Mammary epithelial cell (primary cell): ENCODE results near the gene GNA12.

Experiments
- EZH2 ChIP-seq: IDR thresholded peaks from 2 replicates; pipeline ENCODE4 v1.6.1; 2012; ENCODE audit warnings: low read length, inconsistent platforms, borderline replicate concordance
- TF ChIP-seq, protein P1 (sequence below), 2 donors: IDR thresholded peaks in 1 of 2; conservative IDR thresholded peaks in 1 of 2; 2 replicates each; pipeline ENCODE4 v1.5.1; 2011 to 2012; ENCODE audit warnings: inconsistent platforms in 2 of 2, low read length in 2 of 2, mild to moderate bottlenecking in 2 of 2, control low read depth in 1 of 2, low read depth in 1 of 2; ENCODE audit not compliant: insufficient read depth in 1 of 2; ENCODE audit errors: extremely low read depth in 1 of 2

DNA sequence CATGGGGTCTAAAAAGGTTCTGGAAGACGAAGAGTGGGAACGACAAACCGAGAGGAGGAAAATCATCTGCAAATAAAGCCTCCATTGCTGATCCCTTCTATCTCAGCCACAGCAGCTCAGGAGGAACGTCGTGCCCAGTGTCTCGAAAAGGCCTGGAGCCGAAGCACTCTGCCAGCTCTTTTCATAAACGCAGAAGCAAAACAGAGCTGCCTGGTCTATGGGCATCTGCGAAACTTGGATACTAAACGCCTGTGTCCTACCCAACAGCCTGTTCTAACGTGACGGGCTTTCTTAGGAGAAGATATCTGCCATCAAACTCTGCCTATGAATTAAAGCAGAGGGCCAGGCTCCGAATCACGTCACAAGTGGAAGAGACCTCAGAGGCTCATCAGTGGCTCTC, 68.7 kb downstream of the GNA12 start:
- TF ChIP-seq, protein P1, sequence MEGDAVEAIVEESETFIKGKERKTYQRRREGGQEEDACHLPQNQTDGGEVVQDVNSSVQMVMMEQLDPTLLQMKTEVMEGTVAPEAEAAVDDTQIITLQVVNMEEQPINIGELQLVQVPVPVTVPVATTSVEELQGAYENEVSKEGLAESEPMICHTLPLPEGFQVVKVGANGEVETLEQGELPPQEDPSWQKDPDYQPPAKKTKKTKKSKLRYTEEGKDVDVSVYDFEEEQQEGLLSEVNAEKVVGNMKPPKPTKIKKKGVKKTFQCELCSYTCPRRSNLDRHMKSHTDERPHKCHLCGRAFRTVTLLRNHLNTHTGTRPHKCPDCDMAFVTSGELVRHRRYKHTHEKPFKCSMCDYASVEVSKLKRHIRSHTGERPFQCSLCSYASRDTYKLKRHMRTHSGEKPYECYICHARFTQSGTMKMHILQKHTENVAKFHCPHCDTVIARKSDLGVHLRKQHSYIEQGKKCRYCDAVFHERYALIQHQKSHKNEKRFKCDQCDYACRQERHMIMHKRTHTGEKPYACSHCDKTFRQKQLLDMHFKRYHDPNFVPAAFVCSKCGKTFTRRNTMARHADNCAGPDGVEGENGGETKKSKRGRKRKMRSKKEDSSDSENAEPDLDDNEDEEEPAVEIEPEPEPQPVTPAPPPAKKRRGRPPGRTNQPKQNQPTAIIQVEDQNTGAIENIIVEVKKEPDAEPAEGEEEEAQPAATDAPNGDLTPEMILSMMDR (conservative IDR thresholded peaks at IDR 0.05 in 1 of 2, IDR thresholded peaks at IDR 0.05 in 1 of 2; ENCODE audit: extremely low read depth in 1 of 2, insufficient read depth in 1 of 2, low read depth in 1 of 2, low read length in 2 of 2): no peak
- TF ChIP-seq EZH2: no peak
